ENCODE measurements around the gene SLC25A23. TPM values are rescaled to one million over a fixed set of nuclear protein-coding genes. Genes with fewer than 3 reads are reported as not detected.

SLC25A23 gene
- total and polyA plus RNA-seq, 9 of the 15 experiments (the other 6 are each of a cell fraction or from before 2014, with no cell fraction given) = 6.1 to 72.0 (median 26.6) TPM

- TF ChIP-seq ZBTB33 (CRISPR knock-in tag; IDR thresholded peaks at IDR 0.05) = peak; percentile 56
- TF ChIP-seq REST (IDR thresholded peaks at IDR 0.05; ENCODE audit: borderline replicate concordance) = no peak; the same call in 1 of the 2 replicates
- TF ChIP-seq REST (CRISPR knock-in tag; IDR thresholded peaks at IDR 0.05; ENCODE audit: low read depth) = 0 out of 2 replicates have a peak, but pooled peaks have one; percentile 10
- TF ChIP-seq RAD21 (CRISPR knock-in tag; conservative IDR thresholded peaks at IDR 0.05 in 1 of 2, IDR thresholded peaks at IDR 0.05 in 1 of 2) = peak in 1 of 2 experiments; percentile 29; a peak in 1 of 4 replicates
- no peak for TF ChIP-seq SMARCB1 (IDR thresholded peaks at IDR 0.05; ENCODE audit: insufficient read length, low read depth)
- TF ChIP-seq ADNP (tag; IDR thresholded peaks at IDR 0.05) = no peak
- no peak for TF ChIP-seq MEF2A (IDR thresholded peaks at IDR 0.05; ENCODE audit: control insufficient read depth, low read depth, low read length)
- no peak for TF ChIP-seq GTF2A2 (tag; IDR thresholded peaks at IDR 0.05)
- no peak for TF ChIP-seq BCL6 (CRISPR knock-in tag; IDR thresholded peaks at IDR 0.05)
- no peak for TF ChIP-seq ZNF780A (CRISPR knock-in tag; IDR thresholded peaks at IDR 0.05)
- peak; percentile 90; the same call in 1 of the 2 replicates for TF ChIP-seq ZNF197 (CRISPR knock-in tag; IDR thresholded peaks at IDR 0.05; ENCODE audit: low read depth)
- no peak for TF ChIP-seq ZNF668 (CRISPR knock-in tag; IDR thresholded peaks at IDR 0.05)
- TF ChIP-seq MTF1 (CRISPR knock-in tag; IDR thresholded peaks at IDR 0.05; ENCODE audit: borderline replicate concordance) = no peak
- no peak for TF ChIP-seq BRCA1 (IDR thresholded peaks at IDR 0.05)
- no peak for TF ChIP-seq BRCA1 (CRISPR knock-in tag; IDR thresholded peaks at IDR 0.05)
- 0 out of 4 replicates have a peak, but pooled peaks of 1 of the 2 experiments have one; percentile 33 for TF ChIP-seq MAZ (CRISPR knock-in tag; conservative IDR thresholded peaks at IDR 0.05 in 1 of 2, IDR thresholded peaks at IDR 0.05 in 1 of 2)
- TF ChIP-seq ZNF224 (CRISPR knock-in tag; IDR thresholded peaks at IDR 0.05) = 0 out of 2 replicates have a peak, but pooled peaks have one; percentile 6
- no peak for TF ChIP-seq NEUROD1 (IDR thresholded peaks at IDR 0.05; ENCODE audit: borderline replicate concordance, low read depth, low read length, partially characterized antibody)
Measured at GRCh38 chr19:6425732-6426620, 33.6 kb downstream of the SLC25A23 start (continued).

Measured in K562 (cell line).